NCI-H2227 (cell line): ENCODE measurements around the gene FLCN.
"Not testable (repeated sequence)": the region's sequence is repeated elsewhere in the genome, so short reads cannot be mapped to it uniquely, and the experiment has no call there.

Experiments
- DNase-seq: peaks from one replicate; lab custom pipeline; 2025; ENCODE audit not compliant: unreplicated experiment; lab: John Stamatoyannopoulos, UW

Gene FLCN

GRCh38 chr17:17214646-17215436 lies 22.1 kb downstream of the FLCN start:
- DNase-seq, result no peak

DNA sequence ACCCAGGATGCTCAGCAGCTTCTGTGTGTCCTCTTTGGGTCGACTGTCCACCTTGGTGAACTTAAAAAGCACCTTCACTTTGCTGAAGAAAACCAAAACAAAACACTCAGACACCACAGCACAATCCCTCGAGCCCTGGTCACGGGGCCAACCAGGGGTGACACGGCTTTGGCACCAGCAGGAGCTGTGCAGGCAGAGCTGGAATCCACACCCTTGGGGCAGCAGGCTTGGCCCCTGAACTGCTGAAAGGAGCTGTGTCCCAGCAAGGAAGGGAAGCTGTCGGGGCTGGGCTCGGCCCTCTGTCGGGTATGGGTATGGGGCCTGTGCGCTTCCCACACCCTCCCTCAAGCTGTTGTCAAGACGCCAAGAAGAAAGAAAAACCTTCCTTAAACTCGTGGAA lies 23.2 kb downstream of the FLCN start:
- DNase-seq, result no peak

- no peak for DNase-seq
Measured at GRCh38 chr17:17207998-17208397, 29.0 kb downstream of the FLCN start.

GRCh38 chr17:17206913-17207335 lies 30.0 kb downstream of the FLCN start:
- DNase-seq, result no peak

- peak; percentile 89 for DNase-seq
Measured at GRCh38 chr17:17206124-17206912, 30.6 kb downstream of the FLCN start, which contains the start of gene PLD6. Gene PLD6 (minus strand): TSS chr17:17206333. CDS start chr17:17206286, 47 bp downstream.

DNA sequence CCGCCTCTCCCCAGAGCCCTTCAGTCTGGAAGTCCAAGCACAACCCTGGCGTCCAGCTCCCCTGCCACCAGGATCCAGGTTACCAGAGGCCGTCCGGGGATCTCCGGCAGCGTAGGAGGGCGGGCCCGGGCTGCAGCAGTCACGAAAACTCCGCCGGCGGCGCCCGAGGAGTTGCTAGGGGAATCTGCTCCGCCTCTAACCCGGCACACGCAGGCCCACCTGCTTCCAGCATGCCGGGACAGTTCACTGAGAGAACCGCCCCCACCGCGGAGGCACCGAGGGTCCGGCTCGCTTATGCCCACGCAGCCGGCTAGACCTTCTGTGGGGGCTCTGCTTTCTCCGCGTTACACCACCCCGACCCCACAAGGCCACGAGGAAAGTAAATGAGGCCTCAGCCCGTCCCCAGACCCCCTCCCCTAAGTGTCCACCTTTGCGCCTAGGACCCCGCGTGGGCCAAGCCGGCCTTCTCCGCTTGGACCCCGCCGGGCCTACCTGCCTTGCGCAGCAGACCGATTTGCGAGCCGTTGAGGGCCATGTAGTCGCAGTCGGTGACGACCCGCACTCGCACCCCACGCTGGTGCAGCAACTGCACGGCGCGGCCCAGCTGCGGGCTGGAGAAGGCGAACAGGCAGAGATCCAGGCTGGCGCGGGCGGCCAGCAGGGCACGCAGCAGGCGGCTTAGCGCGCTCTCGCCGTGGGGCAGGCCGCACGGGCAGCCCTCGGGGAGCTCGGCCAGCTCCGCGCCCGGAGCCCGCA lies 31.4 kb downstream of the FLCN start:
- DNase-seq, result peak; percentile 51

DNA sequence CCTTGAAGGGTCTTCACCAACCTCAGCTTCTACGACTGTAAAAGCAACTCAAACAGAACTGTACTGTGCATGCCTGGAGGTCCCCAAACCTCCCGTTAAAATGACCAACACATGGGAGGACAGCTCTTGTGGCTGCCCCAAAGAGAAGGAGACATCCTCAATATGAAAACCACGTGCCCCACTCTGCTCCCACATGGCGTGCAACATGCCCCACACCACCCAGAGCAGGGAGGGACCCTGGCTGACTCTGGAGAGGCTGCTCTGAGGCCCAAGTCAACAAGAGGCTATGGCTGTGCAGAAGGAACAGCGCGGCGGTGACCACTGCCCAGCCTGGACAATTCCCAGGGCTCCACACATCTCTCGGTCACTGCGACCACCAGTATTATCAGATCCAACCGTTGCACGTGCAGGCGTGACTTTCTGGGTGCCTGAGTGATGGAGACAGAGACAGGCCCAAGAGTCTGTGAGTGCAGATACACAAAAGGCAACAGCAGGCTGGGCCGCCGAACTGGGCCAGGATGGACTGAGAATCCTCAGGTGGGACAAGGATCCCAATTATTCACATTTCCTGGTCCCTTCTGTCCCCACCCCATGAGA lies 32.2 kb downstream of the FLCN start:
- DNase-seq, result no peak

DNA sequence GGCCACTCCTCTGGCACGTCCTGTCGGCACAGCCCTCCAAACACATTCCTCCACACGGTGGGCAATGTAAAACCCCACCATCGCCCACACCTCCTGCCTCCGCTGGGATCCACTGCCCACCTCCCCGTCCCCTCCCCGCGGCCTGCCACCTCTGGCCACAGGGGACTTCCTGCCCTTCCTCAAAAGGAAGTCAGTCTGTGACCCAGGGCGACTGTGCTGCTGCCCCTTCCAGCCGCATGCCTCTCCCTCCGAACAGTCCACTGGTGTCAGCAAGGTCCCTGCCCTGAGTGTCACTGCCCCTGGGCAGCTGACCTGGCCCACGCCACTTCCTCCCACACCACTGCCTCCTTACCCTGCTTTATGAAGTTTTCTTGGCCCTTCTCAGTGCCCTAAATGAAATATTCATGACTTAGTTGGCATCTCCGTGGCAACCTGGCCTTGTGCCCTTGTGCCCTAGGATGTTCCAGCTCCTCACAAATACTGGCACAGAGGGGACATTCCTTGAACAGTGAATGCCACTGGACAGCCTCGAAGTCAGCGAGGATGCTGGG lies 32.9 kb downstream of the FLCN start:
- no peak for DNase-seq

DNA sequence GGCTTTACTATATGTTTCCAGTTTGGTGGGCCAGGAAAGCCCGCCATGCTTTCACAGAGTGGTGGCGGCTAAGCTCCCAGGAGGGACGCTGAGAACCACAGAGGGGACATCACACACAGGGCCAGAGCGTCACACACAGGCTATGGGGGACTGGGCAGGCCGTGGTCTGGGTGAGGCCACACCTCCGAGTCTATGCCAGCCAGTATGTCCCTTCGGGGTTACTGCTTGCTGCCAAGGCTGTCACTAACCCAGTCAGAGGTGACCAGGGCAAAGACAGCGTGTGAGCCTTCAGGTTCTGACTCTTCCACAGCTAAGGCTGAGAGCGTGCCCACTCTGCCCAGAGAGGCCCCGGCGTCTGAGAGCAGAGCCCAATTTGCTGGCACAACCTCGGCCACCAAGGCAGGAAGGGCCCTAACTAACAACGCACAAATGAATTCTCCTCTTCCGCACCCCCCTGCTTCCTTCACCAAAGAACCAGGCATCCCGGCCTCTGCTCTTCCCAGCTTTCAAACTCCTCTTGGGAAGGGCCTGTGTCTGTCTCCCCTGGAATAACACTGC lies 33.7 kb downstream of the FLCN start:
- DNase-seq, result no peak

DNA sequence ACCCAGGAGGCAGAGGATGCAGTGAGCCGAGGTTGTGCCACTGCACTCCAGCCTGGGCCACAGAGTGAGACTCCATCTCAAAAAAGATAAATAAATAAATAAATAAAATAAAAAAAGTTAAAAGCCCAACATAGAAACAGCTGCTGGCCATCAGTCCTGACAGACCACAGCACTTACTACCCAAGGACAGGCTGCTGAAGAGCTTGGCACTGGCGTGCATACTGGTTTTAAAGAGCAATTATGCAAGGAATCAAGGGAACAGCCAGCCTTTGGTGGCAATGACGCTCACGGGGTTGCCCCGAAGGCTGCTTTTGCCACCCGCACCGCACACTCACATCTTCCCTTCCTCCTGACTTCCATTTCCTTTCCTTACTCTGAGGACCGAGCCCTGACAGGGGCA lies 35.1 kb downstream of the FLCN start:
- DNase-seq, result no peak

DNA sequence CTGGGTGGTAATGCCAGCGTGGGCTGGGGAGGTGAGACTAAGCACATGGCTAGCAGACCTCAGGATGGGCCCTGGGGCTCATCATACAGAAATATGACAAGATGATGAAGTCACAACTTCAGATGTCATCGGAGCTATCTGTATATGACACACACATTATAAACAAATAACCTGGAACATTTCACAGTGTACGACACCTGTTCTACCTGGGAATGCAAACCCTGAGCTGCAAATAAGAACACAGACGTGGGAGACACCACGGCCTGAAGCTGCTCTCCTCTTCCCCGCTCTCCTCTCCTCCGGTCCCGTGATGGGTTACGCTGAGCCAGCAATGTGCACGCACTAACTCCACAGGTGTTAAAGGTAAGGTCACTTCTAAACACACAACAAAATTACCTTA lies 35.7 kb downstream of the FLCN start:
- no peak for DNase-seq

DNA sequence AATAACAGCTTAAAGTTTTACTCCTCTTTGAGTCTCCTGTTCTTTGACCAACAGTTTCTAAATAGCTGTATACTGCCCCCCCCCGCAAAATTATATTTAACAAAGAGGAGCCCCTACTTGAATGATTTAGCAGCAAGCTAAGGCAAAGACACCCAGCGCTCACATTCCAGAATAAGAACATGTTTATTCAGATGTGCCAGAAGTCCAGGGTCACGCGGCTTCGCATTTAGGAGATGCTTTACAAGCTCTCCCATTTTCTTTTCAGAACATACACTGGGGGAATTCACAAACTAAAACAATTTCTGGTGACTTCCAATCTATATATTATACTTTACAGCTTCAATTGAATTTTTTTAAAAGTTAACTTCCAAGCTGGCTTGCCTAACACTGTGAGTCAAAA lies 36.1 kb downstream of the FLCN start:
- no peak for DNase-seq

- no peak for DNase-seq
Measured at GRCh38 chr17:17200311-17200710, 36.7 kb downstream of the FLCN start.

DNA sequence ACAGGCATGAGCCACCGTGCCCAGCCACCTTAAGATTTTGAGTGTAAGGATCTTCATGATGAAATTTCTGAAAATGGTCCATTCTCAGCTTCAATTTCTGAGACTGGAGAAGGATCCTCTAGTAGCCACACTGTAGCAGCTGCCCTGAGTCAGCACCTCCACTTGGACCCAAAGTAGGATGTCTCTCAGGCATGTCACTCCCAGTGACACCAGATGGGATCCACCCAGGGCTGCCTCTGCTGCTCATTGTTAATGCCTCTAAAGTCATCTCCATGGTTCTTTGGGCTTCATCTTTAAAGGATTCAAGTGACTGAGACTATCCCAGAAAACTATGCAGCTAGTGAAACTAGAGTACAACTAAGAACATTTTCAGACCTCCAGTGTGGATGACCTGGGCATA lies 38.7 kb downstream of the FLCN start:
- no peak for DNase-seq

- no peak for DNase-seq
Measured at GRCh38 chr17:17196776-17197175, 40.2 kb downstream of the FLCN start.

- not testable (repeated sequence) for DNase-seq
Measured at GRCh38 chr17:17195466-17195865, 41.5 kb downstream of the FLCN start.

GRCh38 chr17:17191961-17192381 lies 45.0 kb downstream of the FLCN start:
- DNase-seq, result peak; percentile 14

DNA sequence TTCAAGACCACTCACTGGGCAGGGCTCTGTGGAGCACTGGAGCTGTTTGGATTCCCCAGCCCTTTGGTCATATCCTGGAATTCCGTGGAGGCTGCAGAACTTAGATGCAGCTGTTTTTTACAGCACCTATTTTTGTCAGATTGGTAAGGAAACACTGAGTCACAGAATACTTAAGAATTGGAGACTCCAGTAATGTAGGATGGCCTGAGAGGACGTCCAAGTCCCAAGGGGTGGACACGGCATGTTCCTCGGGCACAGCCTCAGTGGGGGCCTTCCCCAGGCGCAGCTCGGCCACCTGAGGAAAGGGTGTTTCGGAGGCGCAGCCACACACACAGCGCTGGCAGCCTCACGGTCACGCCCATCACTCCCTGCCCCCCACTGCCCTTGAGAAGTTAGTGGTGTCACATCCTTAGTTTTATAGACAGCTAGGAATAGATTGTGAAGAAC lies 45.6 kb downstream of the FLCN start:
- no peak for DNase-seq

GRCh38 chr17:17190188-17190587 lies 46.8 kb downstream of the FLCN start:
- DNase-seq, result no peak

DNA sequence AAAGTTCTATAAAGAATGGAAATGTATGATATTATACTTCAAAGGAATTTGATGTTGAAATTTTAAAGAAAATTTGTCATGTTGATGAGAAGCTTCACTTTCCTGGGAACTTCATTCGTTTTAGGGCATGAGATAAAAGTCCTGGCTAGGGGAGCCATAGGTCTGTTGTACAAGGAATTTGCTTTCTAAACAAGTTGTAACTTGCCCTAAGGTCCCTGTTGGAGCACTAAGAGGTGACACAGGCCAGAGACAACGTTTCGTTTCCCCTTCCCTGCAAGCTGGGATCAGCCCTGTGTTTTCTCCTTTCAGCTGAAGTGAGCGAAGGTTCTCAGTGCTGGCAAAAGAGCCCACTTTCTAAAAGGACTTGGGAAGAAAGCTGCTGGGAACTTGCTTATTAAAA lies 47.4 kb downstream of the FLCN start:
- no peak for DNase-seq
